Hematopoietic multipotent progenitor cell treated with erythropoietin and hydrocortisone succinate and interleukin-3 and kit ligand, for 17 days (in vitro differentiated cells): Measurements from ENCODE around the gene KIRREL3.

Experiments used
- DNase-seq: peaks from one replicate; pipeline ENCODE4 v3.0.0-alpha.2; 2015; ENCODE audit warnings: low spot score

KIRREL3 gene

GRCh38 chr11:126530416-126530815, 470.2 kb downstream of the KIRREL3 start:
- no peak for DNase-seq

- no peak for DNase-seq
Measured at GRCh38 chr11:126529037-126529436, 471.5 kb downstream of the KIRREL3 start.

DNA sequence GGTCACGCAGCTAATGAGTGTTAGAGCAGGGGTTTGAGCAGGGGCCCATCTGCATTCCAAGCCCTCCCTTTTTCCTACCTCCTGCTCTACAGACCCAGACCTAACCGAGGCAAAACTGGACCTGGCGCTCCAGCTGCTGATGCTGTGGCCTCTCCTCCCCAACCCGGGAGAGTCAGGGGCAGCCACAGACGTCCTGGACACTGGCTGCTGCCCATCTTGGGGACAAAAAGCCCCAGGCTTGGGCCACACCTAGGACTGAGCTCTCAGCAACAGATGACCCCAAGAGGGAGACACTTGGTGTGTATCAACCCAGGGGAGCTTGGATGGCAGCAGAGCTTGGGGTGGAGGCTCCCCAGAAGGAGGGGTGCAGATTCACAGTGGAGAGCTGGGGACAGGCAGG, 472.5 kb downstream of the KIRREL3 start:
- DNase-seq, result no peak

GRCh38 chr11:126527651-126528050, 472.9 kb downstream of the KIRREL3 start:
- DNase-seq, result no peak

DNA sequence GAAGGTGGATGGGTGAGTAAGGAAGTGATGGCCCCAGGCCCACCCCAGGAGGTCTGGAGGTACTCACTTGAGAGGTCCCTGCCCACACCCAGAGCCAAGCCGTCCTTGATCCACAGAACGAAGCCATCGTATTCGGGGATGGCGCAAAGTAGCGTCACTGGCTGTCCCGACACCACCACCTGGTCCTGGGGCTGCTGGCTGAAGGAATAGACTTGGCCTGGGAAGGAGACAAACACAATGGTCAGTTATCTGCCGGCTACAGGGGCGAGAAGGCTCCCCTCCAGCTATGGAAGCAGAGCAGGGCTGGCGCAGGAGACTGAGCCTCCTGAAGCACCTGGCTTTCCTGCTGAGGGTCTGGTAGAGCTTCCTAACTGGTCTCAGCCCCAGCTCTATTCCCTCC, 474.1 kb downstream of the KIRREL3 start:
- no peak for DNase-seq

- DNase-seq, result no peak
Measured at GRCh38 chr11:126525702-126526101, 474.9 kb downstream of the KIRREL3 start.

DNA sequence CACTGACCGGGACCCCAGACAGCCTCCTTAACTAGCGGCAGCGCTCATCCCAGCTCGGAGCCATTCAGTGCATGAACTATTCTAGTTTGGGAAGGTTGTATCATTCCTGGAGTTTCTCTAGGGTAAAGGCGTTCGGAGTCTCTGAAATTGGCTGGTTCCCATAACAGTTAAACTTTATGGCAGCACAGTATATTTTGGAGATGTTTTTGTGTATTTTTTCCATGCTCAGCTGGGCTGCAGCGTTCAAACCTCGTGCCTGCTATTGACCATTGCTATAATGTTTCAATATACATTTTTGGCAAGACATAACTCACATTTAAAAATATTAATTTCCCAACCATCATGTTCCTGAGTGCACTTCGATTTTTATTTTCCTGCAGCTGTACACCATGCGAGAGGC, 475.4 kb downstream of the KIRREL3 start:
- no peak for DNase-seq

DNA sequence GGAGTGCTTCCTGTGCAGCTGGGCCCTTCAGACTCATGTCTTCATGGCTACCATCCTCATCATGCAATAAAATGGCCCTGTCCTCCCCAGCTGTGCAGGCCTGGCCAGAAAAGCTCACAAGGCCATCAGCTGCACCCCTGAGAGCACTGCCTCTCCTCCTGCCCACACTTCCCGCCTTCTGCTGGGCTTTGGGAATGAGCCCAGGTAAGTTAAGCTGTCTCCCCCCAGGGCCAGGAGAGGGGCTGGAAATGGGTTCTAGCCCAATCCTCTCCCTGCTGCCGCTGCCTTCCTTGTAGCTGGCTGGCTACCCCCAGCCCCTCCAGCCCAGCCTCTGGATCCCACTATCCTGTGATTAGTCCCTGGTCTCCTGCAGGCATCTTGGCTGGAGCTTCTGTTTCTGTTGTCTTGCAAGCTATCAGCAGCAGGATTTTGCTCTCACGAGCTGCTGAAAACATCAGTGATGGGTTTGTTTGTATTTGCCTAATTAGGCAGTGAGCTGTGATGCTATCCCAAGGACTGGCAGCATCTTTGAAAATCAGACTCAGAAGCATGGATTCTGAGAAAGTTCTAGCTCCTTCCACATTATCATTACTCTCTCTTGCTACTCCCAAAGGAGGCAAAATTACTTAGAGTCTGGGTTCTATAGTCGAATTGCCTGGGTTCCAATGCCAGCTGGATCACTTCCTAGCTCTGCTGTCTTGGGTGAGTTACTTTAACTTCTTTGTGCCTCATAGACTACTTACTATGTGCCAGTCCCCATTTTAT, 476.9 kb downstream of the KIRREL3 start:
- DNase-seq, result no peak

- no peak for DNase-seq
Measured at GRCh38 chr11:126522606-126523005, 478.0 kb downstream of the KIRREL3 start.

DNA sequence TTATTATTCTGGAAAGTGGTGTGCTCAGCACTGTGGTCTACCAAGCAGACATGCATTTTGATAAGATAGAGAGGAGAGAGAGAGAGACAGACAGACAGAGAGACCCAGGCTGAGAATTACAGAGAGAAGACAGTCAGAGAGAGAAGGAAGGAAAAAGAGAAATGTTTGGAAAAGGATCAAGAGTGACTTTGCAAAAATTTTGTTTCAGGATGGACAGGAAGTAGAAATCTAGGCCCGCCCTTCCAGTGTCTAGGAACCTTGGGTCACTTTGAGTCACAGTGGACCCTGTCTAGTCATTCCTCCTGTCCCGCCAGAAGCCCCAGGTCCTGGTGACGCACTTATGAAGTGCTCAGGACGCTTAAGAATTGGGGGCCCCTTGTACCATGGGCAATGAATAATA, 478.4 kb downstream of the KIRREL3 start:
- no peak for DNase-seq

- no peak for DNase-seq
Measured at GRCh38 chr11:126521196-126521595, 479.4 kb downstream of the KIRREL3 start.

DNA sequence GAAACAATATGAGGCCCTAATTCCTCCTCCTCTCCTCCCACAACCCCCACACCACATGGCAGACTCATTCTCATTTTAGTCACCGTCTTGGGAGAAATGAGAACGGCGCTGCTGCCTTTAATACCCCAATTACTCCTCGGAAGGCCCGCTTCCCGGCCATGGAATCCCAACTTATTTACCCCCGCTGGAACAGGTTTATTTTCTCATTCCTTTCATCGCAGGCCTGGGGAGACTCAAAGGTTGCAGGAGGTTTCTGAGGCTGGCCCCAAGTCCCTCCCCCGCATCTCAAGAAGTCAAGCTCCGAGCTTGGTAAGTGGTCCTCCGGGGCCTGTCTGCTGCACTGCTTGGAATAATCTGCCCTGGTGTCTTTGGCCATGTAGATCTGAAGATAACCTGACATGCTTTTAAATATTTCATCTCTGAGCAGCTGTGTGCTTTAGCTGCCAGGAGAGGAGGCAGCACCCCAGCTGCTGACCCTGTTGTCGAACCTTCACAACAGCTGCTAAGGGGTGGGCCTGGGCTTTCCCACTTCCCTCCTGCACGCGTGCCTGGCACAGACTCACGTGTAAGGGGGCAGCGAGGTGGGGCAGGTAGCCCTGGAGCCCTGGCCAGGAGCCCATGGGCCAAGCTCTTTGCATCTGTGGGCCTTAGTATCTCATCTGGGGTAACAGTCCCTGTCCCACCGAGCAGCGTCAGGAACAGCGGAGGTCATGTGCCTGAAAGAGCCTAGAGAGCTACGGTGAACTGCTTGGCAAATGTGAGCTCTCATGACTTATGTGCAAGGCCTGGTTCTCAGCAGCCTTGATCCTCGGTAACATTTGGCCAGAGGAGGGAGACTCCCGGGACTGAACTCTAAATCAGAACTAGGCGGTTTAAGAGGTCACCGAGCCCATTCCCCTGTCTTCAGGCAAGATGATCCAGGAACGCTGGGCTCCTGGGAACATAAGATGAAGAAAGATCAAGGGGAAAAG, 480.5 kb downstream of the KIRREL3 start:
- no peak for DNase-seq

DNA sequence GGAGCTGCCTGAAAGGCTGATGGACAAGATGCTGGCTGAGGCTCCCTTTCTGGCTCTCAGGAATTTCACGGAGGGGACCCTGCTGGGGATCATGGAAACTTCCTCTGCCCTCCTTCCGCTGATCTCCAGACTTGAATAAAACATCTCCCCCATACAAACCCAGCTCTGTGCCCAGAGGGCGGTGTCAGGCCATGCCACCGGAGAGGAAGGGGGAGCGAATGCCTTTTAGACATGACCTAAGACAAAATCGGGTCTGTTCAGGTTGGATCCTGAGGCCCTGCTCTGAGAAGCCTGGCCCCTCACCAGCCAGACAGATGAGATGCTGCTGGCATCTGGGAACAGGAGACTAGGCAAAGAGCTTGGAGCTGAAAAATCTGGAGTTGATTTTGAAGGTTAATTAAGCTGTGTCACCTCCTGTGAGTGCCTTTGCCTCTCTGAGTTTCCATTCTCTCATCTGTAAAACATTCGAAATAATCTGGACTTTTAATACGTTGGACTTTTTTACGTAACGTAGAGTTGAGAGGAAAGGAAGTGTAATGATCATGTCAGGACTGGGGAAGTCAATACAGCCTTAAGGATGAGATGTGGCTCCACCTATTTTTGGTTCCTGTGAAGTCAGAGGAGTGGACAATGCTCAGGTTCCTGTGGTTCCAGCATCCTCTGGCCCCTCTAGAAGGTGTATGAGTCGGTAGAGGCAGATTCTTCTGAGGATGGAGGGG, 481.4 kb downstream of the KIRREL3 start:
- no peak for DNase-seq

DNA sequence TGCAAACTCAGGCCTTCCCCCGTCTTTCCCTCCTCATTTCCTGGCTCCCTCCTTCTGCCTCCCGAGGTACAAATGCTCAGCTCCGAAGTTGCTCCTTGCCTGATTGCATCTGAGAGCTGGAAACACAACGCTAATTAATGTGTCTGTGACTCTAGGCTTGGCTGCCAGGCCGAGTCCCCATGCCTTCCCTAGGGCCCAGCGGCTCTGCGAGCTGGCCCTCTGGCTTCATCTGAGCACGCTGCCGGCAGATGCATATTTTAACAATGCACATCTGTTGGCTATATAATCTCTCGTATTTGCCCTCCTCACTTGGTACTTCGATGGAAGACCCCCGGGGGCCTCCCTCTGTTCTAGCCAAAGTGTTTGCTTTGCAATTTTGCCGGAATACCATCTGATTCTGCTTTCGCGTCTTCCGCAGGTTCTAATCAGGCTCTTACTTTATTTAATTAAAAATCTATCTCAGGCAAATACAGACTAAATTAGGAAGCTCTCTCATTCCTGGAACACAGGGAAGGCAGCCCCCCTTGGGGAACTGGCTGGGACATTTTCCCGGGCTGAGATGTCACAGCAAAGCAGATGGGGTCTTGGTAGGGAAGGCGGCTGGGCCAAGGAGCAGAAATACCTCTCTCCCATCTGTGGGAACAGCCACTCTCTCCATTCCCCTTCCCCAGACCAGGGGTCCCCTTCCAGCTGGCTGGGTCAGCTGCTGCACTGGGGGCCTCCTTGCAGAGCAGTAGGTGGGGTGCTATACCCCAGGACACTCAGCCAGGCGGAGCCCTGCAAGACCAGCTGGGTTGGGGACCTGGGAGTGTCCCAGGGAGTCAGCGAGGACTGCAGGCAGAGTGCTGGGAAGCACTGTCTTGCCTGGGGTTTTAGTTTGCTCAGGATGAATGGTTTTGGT, 482.2 kb downstream of the KIRREL3 start:
- no peak for DNase-seq

GRCh38 chr11:126515501-126515900, 485.1 kb downstream of the KIRREL3 start:
- DNase-seq, result no peak

GRCh38 chr11:126514061-126514693, 486.4 kb downstream of the KIRREL3 start:
- no peak for DNase-seq

DNA sequence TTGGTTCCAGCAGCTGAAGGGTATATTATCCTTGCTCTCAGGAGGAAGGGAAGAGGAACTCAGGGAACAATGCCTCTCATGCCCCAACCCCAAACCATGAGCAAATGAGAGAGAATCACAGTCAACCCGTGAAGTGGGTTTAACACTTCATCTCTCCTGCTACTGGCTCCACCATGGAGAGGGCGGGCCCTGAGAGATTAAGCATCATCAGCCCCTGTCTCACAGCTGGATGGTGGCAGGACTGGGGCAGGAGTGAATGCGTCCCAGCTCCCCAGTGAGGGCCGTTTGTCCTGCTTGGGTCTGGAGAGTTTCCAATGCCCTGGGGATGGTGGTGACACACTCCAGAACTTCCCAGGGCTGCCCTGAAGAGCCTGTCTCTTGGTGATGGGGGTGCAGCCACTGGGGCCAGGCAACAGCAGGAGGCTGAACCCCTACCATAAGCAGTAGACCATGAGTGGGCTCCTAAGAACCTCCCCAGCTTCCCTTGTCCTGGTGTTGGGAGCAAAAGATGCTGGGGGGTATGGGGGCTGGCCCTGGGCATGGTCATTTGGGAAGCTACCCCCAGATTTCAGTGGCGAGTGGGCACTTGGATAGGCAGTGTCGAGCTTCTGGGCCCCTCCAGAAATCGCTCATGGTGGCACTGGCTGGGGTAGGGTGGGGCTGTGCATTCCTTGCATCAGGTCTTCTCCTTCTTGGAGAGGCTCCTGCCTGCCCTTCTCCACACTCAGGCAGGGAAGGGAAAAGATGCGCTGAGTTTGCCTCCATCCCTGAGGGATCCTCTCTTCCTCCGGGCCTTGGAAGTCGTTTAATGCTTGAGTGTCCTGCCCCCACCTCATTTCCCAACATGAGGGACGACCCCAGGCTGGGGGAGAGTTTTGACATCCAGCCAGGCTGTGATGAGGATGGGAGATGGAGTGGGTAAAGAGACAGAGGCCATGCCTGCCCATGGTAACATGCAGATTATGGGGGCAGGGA, 487.5 kb downstream of the KIRREL3 start:
- no peak for DNase-seq

- no peak for DNase-seq
Measured at GRCh38 chr11:126512251-126512650, 488.3 kb downstream of the KIRREL3 start.

GRCh38 chr11:126511475-126512115, 489.0 kb downstream of the KIRREL3 start:
- no peak for DNase-seq
